Ishikawa (cell line): ENCODE results near the gene GRM1.

ENCODE experiments used
- CEBPB ChIP-seq: IDR thresholded peaks from 2 replicates; pipeline ENCODE4 v1.6.1; 2012
- CREB1 ChIP-seq: IDR thresholded peaks from 2 replicates; pipeline ENCODE4 v1.6.1; 2012; ENCODE audit warnings: low read depth
- EGR1 ChIP-seq: IDR thresholded peaks from 2 replicates; pipeline ENCODE4 v1.6.1; 2012
- EP300 ChIP-seq: IDR thresholded peaks from 2 replicates; pipeline ENCODE4 v1.6.1; 2012; ENCODE audit warnings: borderline replicate concordance
- FOXM1 ChIP-seq: IDR thresholded peaks from 2 replicates; pipeline ENCODE4 v1.6.1; 2012; ENCODE audit warnings: low read depth, borderline replicate concordance
- MAX ChIP-seq: IDR thresholded peaks from 2 replicates; pipeline ENCODE4 v1.6.1; 2012
- NFIC ChIP-seq: IDR thresholded peaks from 2 replicates; pipeline ENCODE4 v1.6.1; 2012
- RAD21 ChIP-seq: IDR thresholded peaks from 2 replicates; pipeline ENCODE4 v1.6.1; 2012; ENCODE audit warnings: low read depth
- REST ChIP-seq: IDR thresholded peaks from 2 replicates; pipeline ENCODE4 v1.6.1; 2012; ENCODE audit warnings: low read depth, mild to moderate bottlenecking
- TAF1 ChIP-seq: IDR thresholded peaks from 2 replicates; pipeline ENCODE4 v1.6.1; 2012; ENCODE audit warnings: low read depth, mild to moderate bottlenecking
- TCF12 ChIP-seq: IDR thresholded peaks from 2 replicates; pipeline ENCODE4 v1.6.1; 2012; ENCODE audit warnings: low read depth
- TEAD4 ChIP-seq: IDR thresholded peaks from 2 replicates; pipeline ENCODE4 v1.6.1; 2012
- USF1 ChIP-seq: IDR thresholded peaks from 2 replicates; pipeline ENCODE4 v1.6.1; 2012
- YY1 ChIP-seq: IDR thresholded peaks from 2 replicates; pipeline ENCODE4 v1.6.1; 2012; ENCODE audit warnings: low read depth
- ZBTB7A ChIP-seq: IDR thresholded peaks from 2 replicates; pipeline ENCODE4 v1.6.1; 2012; ENCODE audit warnings: low read depth

Gene GRM1

GRCh38 chr6:146133866-146134265 lies 105.0 kb downstream of the GRM1 start:
- TF ChIP-seq NFIC (no peak), RAD21 (no peak), TAF1 (no peak), USF1 (no peak)

- TF ChIP-seq USF1 (no peak), TCF12 (no peak), CREB1 (no peak), TEAD4 (no peak), CEBPB (no peak), MAX (no peak), REST (no peak), YY1 (no peak), NFIC (no peak), FOXM1 (no peak), RAD21 (no peak), TAF1 (no peak), EP300 (no peak), ZBTB7A (no peak)
Measured at GRCh38 chr6:146135167-146135566, 106.3 kb downstream of the GRM1 start.

- TF ChIP-seq FOXM1 (no peak), EGR1 (no peak), EP300 (no peak), RAD21 (no peak), REST (no peak), MAX (no peak), TAF1 (no peak), YY1 (no peak), TCF12 (no peak), NFIC (no peak), CREB1 (no peak), TEAD4 (no peak), USF1 (no peak), CEBPB (no peak), ZBTB7A (no peak)
Measured at GRCh38 chr6:146146836-146147235, 118.0 kb downstream of the GRM1 start.

- TF ChIP-seq MAX (no peak), EGR1 (no peak), REST (no peak), YY1 (no peak), ZBTB7A (no peak), TEAD4 (no peak), TAF1 (no peak), RAD21 (no peak), NFIC (no peak), TCF12 (no peak), FOXM1 (no peak), CEBPB (no peak), USF1 (no peak), EP300 (no peak), CREB1 (no peak)
Measured at GRCh38 chr6:146149770-146150169, 120.9 kb downstream of the GRM1 start.
